RWPE1 (cell line): ENCODE results near the gene ZNF575.

ENCODE experiments used
- CTCF ChIA-PET: fragments of 350-600 bp; sonication (Branson Sonifier 250); formaldehyde crosslinking; extraction: SDS; loops from one replicate; lab custom pipeline; 2021; lab: Yijun Ruan, JAX
- POLR2A ChIA-PET: fragments of 400-600 bp; formaldehyde crosslinking; extraction: SDS; loops from one replicate; lab custom pipeline; 2020; ENCODE audit warnings: antibody characterized with exemption; ENCODE audit not compliant: low non-redundant PET; lab: Yijun Ruan, JAX
- DNase-seq: peaks from one replicate; pipeline ENCODE4 v3.0.0; 2012; ENCODE audit warnings: low spot score
- H3K27ac ChIP-seq: fragments of 450-650 bp; 2 replicates; pipeline ENCODE4 v1.5.1; 2017
- CTCF ChIP-seq: fragments of 450-650 bp; conservative IDR thresholded peaks from 2 replicates; pipeline ENCODE4 v1.5.1; 2017; ENCODE audit warnings: low read depth, mild to moderate bottlenecking

The ZNF575 gene

GRCh38 chr19:43574424-43575155 is 41.6 kb downstream of the ZNF575 start:
- POLR2A ChIA-PET, result interaction anchor here (1.3 kb wide), 1 partner anchor 10 kb away, joined by 3 read pairs; no protein-coding TSS in a partner anchor

DNA sequence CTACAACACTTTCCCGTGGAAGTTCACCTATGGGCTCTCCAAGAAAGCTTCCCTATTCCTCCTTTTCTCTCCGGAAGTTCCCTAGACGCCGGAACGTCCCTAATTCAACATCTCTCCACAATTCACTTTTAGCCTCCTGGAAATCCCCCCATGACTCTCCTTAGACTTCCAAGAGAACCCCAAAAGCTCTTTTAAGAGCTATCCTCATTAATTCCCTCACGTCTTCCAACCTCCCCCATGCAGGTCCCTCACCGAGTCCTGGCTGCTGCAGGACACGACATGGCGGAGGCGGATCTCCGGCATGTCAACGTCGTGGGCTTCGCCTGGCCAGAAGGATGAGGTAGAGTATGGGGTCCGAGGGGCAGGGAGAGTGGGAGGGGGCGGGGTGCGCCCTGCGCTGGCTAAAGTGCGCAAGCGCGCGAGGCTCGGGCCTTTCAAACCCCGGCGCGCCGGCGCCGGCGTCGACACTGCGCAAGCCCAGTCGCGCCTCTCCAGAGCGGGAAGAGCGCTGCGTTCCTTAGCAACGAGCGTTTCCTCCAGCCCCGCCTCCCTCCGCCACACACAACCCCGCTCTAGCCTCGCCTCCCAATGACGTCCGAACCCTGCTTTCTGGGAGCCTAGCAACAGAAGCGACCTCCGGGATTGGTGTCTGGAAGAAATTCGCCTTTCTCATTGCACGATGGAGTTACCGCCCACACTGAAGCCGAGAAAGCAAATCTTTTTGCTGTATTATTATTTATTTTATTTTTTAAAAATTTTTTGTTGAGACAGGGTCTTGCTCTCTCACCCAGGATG is 42.4 kb downstream of the ZNF575 start, which contains the start of the genes PINLYP and XRCC1:
TSS of gene PINLYP (plus strand) at position 646 of the 795 bp plus-strand sequence. CDS start 1,391 bp downstream, outside the sequence.
TSS of gene XRCC1 (minus strand) at position 372 of the 795 bp plus-strand sequence. CDS start at position 303, 69 bp downstream.
- peak; percentile 99 for DNase-seq
- TF ChIP-seq CTCF, result no peak
- peak within 1 kb of the TSS; percentile 80 for H3K27ac ChIP-seq
- ChIA-PET POLR2A (interaction anchor here (1.3 kb wide), 1 partner anchor 10 kb away, joined by 3 read pairs; no protein-coding TSS in a partner anchor), CTCF (interaction anchor here (0.6 to 1.4 kb wide), 3 partner anchors 19 to 1293 kb away, joined by 3 to 4 read pairs (median 3); no protein-coding TSS in a partner anchor)

More at GRCh38 chr19:43574424-43575155, 41.6 kb downstream of the ZNF575 start:
- peak overlapping the region; percentile 80 for H3K27ac ChIP-seq
- CTCF ChIA-PET, result interaction anchor here (0.6 to 1.4 kb wide), 5 partner anchors 19 to 1293 kb away, joined by 3 to 9 read pairs (median 3); no protein-coding TSS in a partner anchor
- DNase-seq, result no peak
- no peak for TF ChIP-seq CTCF

- ChIA-PET POLR2A (no interaction called here), CTCF (no interaction called here)
- no peak for TF ChIP-seq CTCF
Observed at GRCh38 chr19:43575955-43576878, 43.2 kb downstream of the ZNF575 start.

GRCh38 chr19:43578787-43579186 is 45.8 kb downstream of the ZNF575 start:
- no peak for TF ChIP-seq CTCF
- no peak overlapping the region for H3K27ac ChIP-seq
- ChIA-PET POLR2A (interaction anchor here (0.7 kb wide), 1 partner anchor 9 kb away, joined by 8 read pairs; no protein-coding TSS in a partner anchor), CTCF (interaction anchor here (1.0 kb wide), 1 partner anchor 10 kb away, joined by 3 read pairs; no protein-coding TSS in a partner anchor)
- no peak for DNase-seq

More at GRCh38 chr19:43575955-43576878, 43.2 kb downstream of the ZNF575 start:
- H3K27ac ChIP-seq, result peak overlapping the region; percentile 80
- DNase-seq, result no peak

DNA sequence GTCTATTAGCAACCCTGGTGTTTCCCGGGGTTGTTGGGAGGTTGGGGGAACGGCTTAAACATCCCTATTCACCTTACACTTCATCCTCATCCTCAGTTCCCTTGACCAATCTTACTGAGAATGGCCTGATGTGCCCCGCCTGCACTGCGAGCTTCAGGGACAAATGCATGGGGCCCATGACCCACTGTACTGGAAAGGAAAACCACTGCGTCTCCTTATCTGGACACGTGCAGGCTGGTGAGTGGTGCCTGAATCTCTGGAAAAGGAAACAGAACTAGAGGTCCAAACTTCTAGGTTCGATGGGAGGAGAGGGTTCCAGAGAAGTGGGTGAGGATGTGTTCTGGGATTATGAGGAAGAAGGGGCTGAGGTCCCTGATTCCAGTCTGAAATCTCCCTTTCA is 48.5 kb downstream of the ZNF575 start:
- ChIA-PET CTCF (interaction anchor here (2.1 kb wide), 1 partner anchor 13 kb away, joined by 7 read pairs; no protein-coding TSS in a partner anchor), POLR2A (no interaction called here)
- peak overlapping the region; percentile 75 for H3K27ac ChIP-seq
- DNase-seq, result no peak
- TF ChIP-seq CTCF, result no peak
